Measurements from ENCODE around the gene DMPK. TPM values are rescaled to one million over a fixed set of nuclear protein-coding genes. Genes with fewer than 3 reads are reported as not detected.
A peak's percentile ranks its signal among the peaks of the same experiment; 100 is the strongest.
"Not testable (repeated sequence)": the region's sequence is repeated elsewhere in the genome, so short reads cannot be mapped to it uniquely, and the experiment has no call there.

Gene DMPK
- total RNA-seq, 1 donor from 2014 or later, result 50.1 TPM

DNA sequence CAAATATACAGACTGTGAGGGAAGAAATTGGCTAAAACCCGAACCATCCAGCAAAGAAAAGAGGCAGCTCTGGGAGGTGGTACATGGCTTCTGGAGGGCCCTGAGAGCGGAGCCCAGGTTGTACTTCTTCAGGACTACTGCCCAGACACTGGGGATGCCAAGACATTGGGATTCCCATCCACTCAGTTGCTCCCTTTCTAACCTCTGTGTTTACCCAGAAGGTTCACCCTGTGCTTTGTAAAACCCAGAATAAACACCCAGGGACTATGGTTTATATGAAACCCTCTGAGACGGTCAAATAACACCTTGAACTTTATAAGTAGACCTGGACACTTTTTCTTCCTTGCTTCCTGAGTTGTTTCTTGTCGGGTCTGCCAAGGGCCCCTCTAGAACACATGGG, 39.3 kb downstream of the DMPK start:
- H3K4me1 ChIP-seq, result no peaks in the 10 kb centered on the region
- no peak overlapping the region for H3K27ac ChIP-seq
- no peaks in the 10 kb centered on the region for H3K27me3 ChIP-seq
- no peaks in the 10 kb centered on the region for H3K9me3 ChIP-seq
- intact Hi-C loops (cut with DNase I), result no loop called here
- H3K36me3 ChIP-seq, result no peaks in the 10 kb centered on the region
- H3K4me3 ChIP-seq, result no peak overlapping the region
- DNase-seq, result no peak
- TF ChIP-seq CTCF (IDR thresholded peaks at IDR 0.05), result no peak
- ATAC-seq, result no peak

- Histone ChIP-seq H3K27ac (no peak overlapping the region), H3K4me3 (no peak overlapping the region), H3K36me3 (no peaks in the 10 kb centered on the region), H3K4me1 (no peaks in the 10 kb centered on the region), H3K9me3 (no peaks in the 10 kb centered on the region), H3K27me3 (no peaks in the 10 kb centered on the region)
- DNase-seq (no peak), ATAC-seq (peak; percentile 49)
- intact Hi-C loops (cut with DNase I), result no loop called here
- TF ChIP-seq CTCF (IDR thresholded peaks at IDR 0.05), result no peak
Observed at GRCh38 chr19:45739498-45740439, 42.5 kb downstream of the DMPK start.

DNA sequence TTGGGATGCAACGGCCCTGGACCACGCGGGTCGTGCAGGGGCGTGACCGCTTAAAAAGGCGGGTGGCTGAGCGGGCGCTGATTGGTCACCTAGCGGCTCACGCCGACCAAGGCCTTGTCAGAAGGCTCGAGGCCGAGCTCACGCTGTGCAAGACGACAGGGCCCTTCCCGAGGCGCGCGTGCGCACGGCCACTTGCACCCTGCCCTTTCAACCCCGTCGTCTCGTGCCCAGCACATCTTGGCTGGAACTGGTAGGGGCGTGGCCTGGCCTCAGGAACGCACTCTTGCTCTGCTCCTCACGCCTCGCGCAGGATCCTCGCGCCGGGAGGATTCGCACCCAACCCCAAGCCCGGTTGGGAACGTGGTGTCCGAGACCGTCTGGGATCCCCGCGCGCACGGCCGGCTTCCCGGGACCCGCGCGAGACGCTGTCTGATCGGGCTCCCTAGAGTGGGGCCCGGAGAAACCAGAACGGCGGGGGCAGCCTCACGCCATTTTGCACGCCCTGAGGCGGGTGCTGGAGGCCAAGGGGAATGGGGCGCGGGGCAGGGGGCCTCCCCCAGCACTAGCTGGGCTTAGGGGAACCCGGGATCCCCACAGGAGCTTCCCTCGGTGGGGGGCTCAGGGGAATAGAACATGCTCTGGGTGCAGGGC, 49.0 kb downstream of the DMPK start, which contains the start of gene MEIOSIN:
Gene MEIOSIN, plus strand, starts transcription at position 280 of the 651 bp plus-strand sequence. CDS start 1,938 bp downstream, outside the sequence.
- no peak for DNase-seq

GRCh38 chr19:45730368-45731288, 51.7 kb downstream of the DMPK start, which contains the start of gene FBXO46:
Gene FBXO46, minus strand, starts transcription at chr19:45730896. Its CDS starts 17,401 bp downstream, at chr19:45713495.
- peak; percentile 97 for DNase-seq
- peak within 1 kb of the TSS; percentile 81 for H3K4me3 ChIP-seq
- H3K4me1 ChIP-seq, result peaks cover 13% of the 10 kb centered on the region
- H3K9me3 ChIP-seq, result no peaks in the 10 kb centered on the region
- H3K36me3 ChIP-seq, result peaks cover 6% of the 10 kb centered on the region
- peak within 1 kb of the TSS; percentile 70 for H3K27ac ChIP-seq
- intact Hi-C loops (cut with DNase I), result no loop called here
- no peaks in the 10 kb centered on the region for H3K27me3 ChIP-seq
- ATAC-seq, result peak; percentile 99
- TF ChIP-seq CTCF (IDR thresholded peaks at IDR 0.05), result no peak

More for the DNA sequence above, 49.0 kb downstream of the DMPK start, which contains the start of gene MEIOSIN:
- Histone ChIP-seq H3K9me3 (no peaks in the 10 kb centered on the region), H3K36me3 (no peaks in the 10 kb centered on the region), H3K4me1 (peaks cover 13% of the 10 kb centered on the region), H3K4me3 (no peak within 1 kb of the TSS), H3K27ac (no peak within 1 kb of the TSS), H3K27me3 (no peaks in the 10 kb centered on the region)
- TF ChIP-seq CTCF (IDR thresholded peaks at IDR 0.05), result no peak
- intact Hi-C loops (cut with DNase I), result no loop called here
- no peak for ATAC-seq

GRCh38 chr19:45729800-45730290, 52.4 kb downstream of the DMPK start:
- peak overlapping the region; percentile 70 for H3K27ac ChIP-seq
- no peaks in the 10 kb centered on the region for H3K9me3 ChIP-seq
- no peaks in the 10 kb centered on the region for H3K27me3 ChIP-seq
- TF ChIP-seq CTCF (IDR thresholded peaks at IDR 0.05), result no peak
- H3K4me3 ChIP-seq, result peak overlapping the region; percentile 81
- peaks cover 13% of the 10 kb centered on the region for H3K4me1 ChIP-seq
- intact Hi-C loops (cut with DNase I), result no loop called here
- DNase-seq (no peak), ATAC-seq (peak; percentile 2)
- peaks cover 6% of the 10 kb centered on the region for H3K36me3 ChIP-seq

DNA sequence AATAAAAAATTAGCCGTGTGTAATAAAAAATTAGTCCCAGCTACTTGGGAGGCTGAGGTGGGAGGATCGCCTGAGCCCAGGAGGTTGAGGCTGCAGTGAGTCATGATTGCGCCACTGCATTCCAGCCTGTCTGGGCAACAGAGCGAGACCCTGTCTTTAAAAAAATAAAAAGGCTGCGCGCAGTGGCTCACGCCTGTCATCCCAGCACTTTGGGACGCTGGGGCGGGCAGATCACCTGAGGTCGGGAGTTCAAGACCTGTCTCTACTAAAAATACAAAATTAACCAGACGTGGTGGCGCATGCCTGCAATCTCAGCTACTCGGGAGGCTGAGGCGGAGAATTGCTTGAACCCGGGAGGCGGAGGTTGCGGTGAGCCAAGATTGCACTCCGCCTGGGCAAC, 53.6 kb downstream of the DMPK start:
- H3K9me3 ChIP-seq; H3K36me3 ChIP-seq; H3K27me3 ChIP-seq; intact Hi-C loops (cut with DNase I); DNase-seq; ATAC-seq; H3K4me3 ChIP-seq; H3K27ac ChIP-seq: not testable (repeated sequence)
- peaks cover 13% of the 10 kb centered on the region for H3K4me1 ChIP-seq

DNA sequence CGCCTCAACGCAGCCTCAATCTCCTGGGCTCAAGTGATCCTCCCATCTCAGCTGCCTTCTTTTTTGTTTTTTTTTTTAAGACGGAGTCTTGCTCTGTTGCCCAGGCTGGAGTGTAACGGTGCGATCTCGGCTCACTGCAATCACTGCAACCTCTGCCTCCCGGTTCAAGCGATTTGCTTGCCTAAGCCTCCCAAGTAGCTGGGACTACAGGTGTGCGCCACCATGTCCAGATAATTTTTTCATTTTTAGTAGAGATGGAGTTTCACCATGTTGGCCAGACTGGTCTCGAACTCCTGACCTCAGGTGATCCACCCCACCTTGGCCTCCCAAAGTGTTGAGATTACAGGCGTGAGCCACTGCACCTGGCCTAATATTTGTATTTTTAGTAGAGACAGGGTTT, 62.2 kb downstream of the DMPK start:
- H3K4me3 ChIP-seq; ATAC-seq; H3K27ac ChIP-seq; H3K9me3 ChIP-seq; intact Hi-C loops (cut with DNase I); H3K27me3 ChIP-seq; DNase-seq: not testable (repeated sequence)
- peaks cover 14% of the 10 kb centered on the region for H3K36me3 ChIP-seq
- peaks cover 15% of the 10 kb centered on the region for H3K4me1 ChIP-seq

All from upper lobe of right lung (tissue), 1 donor.